SU-DHL-6 (cell line): Measurements from ENCODE around the gene ZBTB12.

Experiments used
- CTCF ChIP-seq: fragments of 200-600 bp; sonication (generic); IDR thresholded peaks from one replicate; pipeline ENCODE4 v1.5.1; 2017; ENCODE audit warnings: antibody characterized with exemption, mild to moderate bottlenecking, low read length, moderate library complexity; ENCODE audit not compliant: insufficient read depth, poor library complexity, severe bottlenecking
- EZH2phosphoT487 ChIP-seq: fragments of 200-600 bp; sonication (generic), shearing (Covaris generic); conservative IDR thresholded peaks from 2 replicates; pipeline ENCODE4 v1.6.1; 2018; ENCODE audit warnings: mild to moderate bottlenecking, antibody characterized with exemption, low read length, moderate library complexity, mixed read lengths

DNA sequence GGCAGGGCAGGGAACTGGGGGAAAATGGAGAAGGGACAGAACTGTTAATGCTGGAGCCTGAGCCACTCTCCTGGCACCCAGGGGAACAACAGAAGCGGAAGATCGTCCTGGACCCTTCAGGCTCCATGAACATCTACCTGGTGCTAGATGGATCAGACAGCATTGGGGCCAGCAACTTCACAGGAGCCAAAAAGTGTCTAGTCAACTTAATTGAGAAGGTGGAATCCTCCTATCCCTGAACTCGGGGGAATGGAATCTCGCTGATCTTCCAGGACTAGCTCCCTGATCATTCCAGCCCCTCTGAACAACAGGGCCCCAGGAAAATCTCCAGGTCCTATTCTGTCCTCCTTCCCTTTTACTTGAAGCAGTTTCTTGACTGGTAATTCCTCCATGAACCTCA, 46.0 kb upstream of the ZBTB12 start:
- TF ChIP-seq CTCF = no peak
- TF ChIP-seq EZH2phosphoT487 = no peak
